Adrenal gland (tissue), 5 donors: Measurements from ENCODE around the gene UNC79.

ENCODE experiments used
- CTCF ChIP-seq, 6 experiments: fragments of 450-650 bp in 4 of 6; fragments of 200-600 bp in 2 of 6; sonication (generic) in 1 of 6; IDR thresholded peaks; 1 replicate in 5 of 6; 2 replicates in 1 of 6; pipeline versions ENCODE4 v1.5.1 to v1.8.0; 2016 to 2021; ENCODE audit warnings: antibody characterized with exemption in 6 of 6, mild to moderate bottlenecking in 2 of 6, moderate library complexity in 1 of 6
- POLR2A ChIP-seq, 2 donors: fragments of 450-650 bp; IDR thresholded peaks; one replicate each; pipeline ENCODE4 v1.6.1; 2017; ENCODE audit warnings: antibody characterized with exemption in 2 of 2, mild to moderate bottlenecking in 2 of 2, moderate library complexity in 1 of 2
- donor health status: DM: no; HTN: no; CAD: no.

- TF ChIP-seq CTCF (IDR thresholded peaks at IDR 0.05) (no peak), POLR2A (IDR thresholded peaks at IDR 0.05) (no peak)
These were observed 4.0 kb upstream of the UNC79 start for GRCh38 chr14:93426750-93427149.
